Mesenchymal stem cell (in vitro differentiated cells and primary cell): ENCODE measurements around the gene VPREB1.
"Not testable (repeated sequence)": the region's sequence is repeated elsewhere in the genome, so short reads cannot be mapped to it uniquely, and the experiment has no call there.

ENCODE experiments used
- DNase-seq: peaks from one replicate; pipeline ENCODE4 v3.0.0-alpha.2; 2013
- H2AFZ ChIP-seq: one replicate; pipeline ENCODE4 v1.6.1; 2013; ENCODE audit warnings: low read depth, mild to moderate bottlenecking, control low read depth, inconsistent platforms, low read length, moderate library complexity
- H2AK5ac ChIP-seq: 2 replicates; pipeline ENCODE4 v1.6.1; 2013; ENCODE audit warnings: low read length, moderate library complexity, mild to moderate bottlenecking, inconsistent platforms; ENCODE audit not compliant: severe bottlenecking
- H2BK120ac ChIP-seq: one replicate; pipeline ENCODE4 v1.6.1; 2013; ENCODE audit warnings: low read depth, mild to moderate bottlenecking, inconsistent platforms, low read length, moderate library complexity
- H2BK12ac ChIP-seq, 2 experiments: one replicate each; pipeline ENCODE4 v1.6.1; 2013; ENCODE audit warnings: inconsistent platforms in 2 of 2, low read length in 2 of 2, mild to moderate bottlenecking in 2 of 2, moderate library complexity in 2 of 2, control low read depth in 1 of 2
- H2BK15ac ChIP-seq: one replicate; pipeline ENCODE4 v1.6.1; 2013; ENCODE audit warnings: mild to moderate bottlenecking, low read depth, inconsistent platforms; ENCODE audit not compliant: poor library complexity, severe bottlenecking
- H2BK5ac ChIP-seq: 2 replicates; pipeline ENCODE4 v1.6.1; 2013; ENCODE audit warnings: low read depth, mild to moderate bottlenecking, low read length, control low read depth, inconsistent platforms; ENCODE audit not compliant: poor library complexity, severe bottlenecking
- H3K14ac ChIP-seq, 2 experiments: one replicate each; pipeline ENCODE4 v1.6.1; 2013; ENCODE audit warnings: inconsistent platforms in 2 of 2, low read length in 2 of 2, control low read depth in 1 of 2, mild to moderate bottlenecking in 1 of 2, moderate library complexity in 1 of 2
- H3K18ac ChIP-seq, 2 experiments: one replicate each; pipeline ENCODE4 v1.6.1; 2013; ENCODE audit warnings: inconsistent platforms in 2 of 2, low read length in 2 of 2, control low read depth in 1 of 2, low read depth in 1 of 2, mild to moderate bottlenecking in 1 of 2
- H3K23ac ChIP-seq, 2 experiments: one replicate each; pipeline ENCODE4 v1.6.1; 2013; ENCODE audit warnings: inconsistent platforms in 2 of 2, low read length in 2 of 2, mild to moderate bottlenecking in 2 of 2, moderate library complexity in 2 of 2, control low read depth in 1 of 2
- H3K27ac ChIP-seq: 2 replicates; pipeline ENCODE4 v1.5.1; 2013; ENCODE audit warnings: mild to moderate bottlenecking, moderate library complexity, low read length, control low read depth, inconsistent platforms; ENCODE audit not compliant: poor library complexity, severe bottlenecking
- H3K27me3 ChIP-seq, 2 experiments: 2 replicates each; pipeline versions ENCODE4 v1.6.1 to v1.7.0; 2013; ENCODE audit warnings: low read length in 2 of 2, mild to moderate bottlenecking in 2 of 2, moderate library complexity in 2 of 2, control low read depth in 1 of 2, inconsistent platforms in 1 of 2; ENCODE audit not compliant: control insufficient read depth in 1 of 2, insufficient read depth in 1 of 2
- H3K36me3 ChIP-seq, 2 experiments: 2 replicates each; pipeline versions ENCODE4 v1.6.1 to v1.7.0; 2013; ENCODE audit warnings: low read length in 2 of 2, control low read depth in 1 of 2, inconsistent platforms in 1 of 2, low read depth in 1 of 2, mild to moderate bottlenecking in 1 of 2; ENCODE audit not compliant: insufficient read depth in 2 of 2, control insufficient read depth in 1 of 2
- H3K4ac ChIP-seq, 2 experiments: one replicate each; pipeline ENCODE4 v1.6.1; 2013; ENCODE audit warnings: inconsistent platforms in 2 of 2, low read length in 2 of 2, mild to moderate bottlenecking in 2 of 2, moderate library complexity in 2 of 2, control low read depth in 1 of 2, low read depth in 1 of 2
- H3K4me1 ChIP-seq: 2 replicates; pipeline ENCODE4 v1.6.1; 2013; ENCODE audit warnings: low read depth, low read length, control low read depth; ENCODE audit not compliant: control insufficient read depth, insufficient read depth
- H3K4me2 ChIP-seq: 2 replicates; pipeline ENCODE4 v1.6.1; 2013; ENCODE audit warnings: low read length, mild to moderate bottlenecking, inconsistent platforms; ENCODE audit not compliant: poor library complexity, severe bottlenecking
- H3K4me3 ChIP-seq, 2 experiments: 2 replicates each; pipeline versions ENCODE4 v1.5.1 to v1.7.0; 2013; ENCODE audit warnings: low read length in 2 of 2, mild to moderate bottlenecking in 2 of 2, control low read depth in 1 of 2, low read depth in 1 of 2; ENCODE audit not compliant: insufficient read depth in 1 of 2
- H3K79me1 ChIP-seq: replicated peaks from 2 replicates; pipeline ENCODE4 v1.6.1; 2013; ENCODE audit warnings: mild to moderate bottlenecking, control low read depth, low read length, inconsistent platforms; ENCODE audit not compliant: poor library complexity, severe bottlenecking
- H3K9ac ChIP-seq: 2 replicates; pipeline ENCODE4 v1.7.0; 2013; ENCODE audit warnings: mild to moderate bottlenecking, low read length, moderate library complexity
- H3K9me3 ChIP-seq: 2 replicates; pipeline ENCODE4 v1.7.0; 2013; ENCODE audit warnings: mild to moderate bottlenecking, low read length; ENCODE audit not compliant: control insufficient read depth
- H4K8ac ChIP-seq: one replicate; pipeline ENCODE4 v1.6.1; 2013; ENCODE audit warnings: inconsistent platforms, mild to moderate bottlenecking, low read length, moderate library complexity
- H4K91ac ChIP-seq: one replicate; pipeline ENCODE4 v1.6.1; 2013; ENCODE audit warnings: mild to moderate bottlenecking, low read length, inconsistent platforms
- WGBS: methylation state at CpG from one replicate; pipeline ENCODE4 v1.1.7; 2013; ENCODE audit warnings: mixed read lengths; 5-methylcytosine and 5-hydroxymethylcytosine counted together

The VPREB1 gene

GRCh38 chr22:22216450-22216959 is 28.1 kb upstream of the VPREB1 start:
- no peak for DNase-seq
- no peak overlapping the region for H4K91ac ChIP-seq
- no peak overlapping the region for H3K9ac ChIP-seq
- no peak overlapping the region for H3K4me2 ChIP-seq
- H3K27ac ChIP-seq: no peak overlapping the region
- no peak overlapping the region for H2BK5ac ChIP-seq
- peaks cover 36 to 41% of the 10 kb centered on the region in 2 experiments for H3K27me3 ChIP-seq
- H2BK15ac ChIP-seq: no peak overlapping the region
- no peaks in the 10 kb centered on the region for H3K9me3 ChIP-seq
- H3K4ac ChIP-seq: no peak overlapping the region
- H2AK5ac ChIP-seq: no peak overlapping the region
- no peak overlapping the region for H3K14ac ChIP-seq
- H3K23ac ChIP-seq: no peak overlapping the region
- H3K18ac ChIP-seq: no peak overlapping the region
- no peak overlapping the region for H2BK12ac ChIP-seq
- H2AFZ ChIP-seq: no peak overlapping the region
- WGBS: 63% methylated on average over 3 of the region's 4 CpGs
- H3K36me3 ChIP-seq: no peaks in the 10 kb centered on the region
- no peak overlapping the region for H2BK120ac ChIP-seq
- H4K8ac ChIP-seq: no peak overlapping the region
- no peak overlapping the region for H3K4me3 ChIP-seq
- H3K4me1 ChIP-seq: no peaks in the 10 kb centered on the region
- H3K79me1 ChIP-seq: no peaks in the 10 kb centered on the region

DNA sequence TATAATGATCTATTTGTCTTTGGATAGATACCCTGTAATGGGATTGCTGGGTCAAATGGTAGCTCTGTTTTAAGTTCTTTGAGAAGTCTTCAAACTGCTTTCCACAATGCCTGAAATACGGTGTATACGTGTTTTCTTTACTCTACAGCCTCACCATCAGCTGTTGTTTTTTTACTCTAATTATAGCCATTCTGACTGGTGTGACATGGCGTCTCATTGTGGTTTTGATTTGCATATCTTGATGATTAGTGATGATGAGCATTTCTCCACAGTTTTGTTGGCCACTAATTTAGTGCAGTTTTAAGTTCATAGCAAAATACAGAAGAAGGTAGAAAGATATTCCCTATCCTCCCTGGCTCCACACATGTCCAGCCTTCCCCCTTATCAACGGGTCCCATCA is 26.3 kb upstream of the VPREB1 start:
- H3K14ac ChIP-seq: no peak overlapping the region
- H3K4ac ChIP-seq: no peak overlapping the region
- no peaks in the 10 kb centered on the region for H3K36me3 ChIP-seq
- no peak overlapping the region for H2BK5ac ChIP-seq
- no peak overlapping the region for H2BK12ac ChIP-seq
- H3K23ac ChIP-seq: no peak overlapping the region
- no peak overlapping the region for H2BK120ac ChIP-seq
- peaks cover 33% of the 10 kb centered on the region in 2 experiments for H3K27me3 ChIP-seq
- H3K4me1 ChIP-seq: no peaks in the 10 kb centered on the region
- no peak for DNase-seq
- no peaks in the 10 kb centered on the region for H3K9me3 ChIP-seq
- no peak overlapping the region for H3K4me2 ChIP-seq
- H4K8ac ChIP-seq: no peak overlapping the region
- H2BK15ac ChIP-seq: no peak overlapping the region
- H3K4me3 ChIP-seq: no peak overlapping the region
- no peaks in the 10 kb centered on the region for H3K79me1 ChIP-seq
- H4K91ac ChIP-seq: no peak overlapping the region
- no peak overlapping the region for H3K9ac ChIP-seq
- no peak overlapping the region for H2AFZ ChIP-seq
- H2AK5ac ChIP-seq: no peak overlapping the region
- 72% methylated on average over 3 of the region's 4 CpGs for WGBS
- no peak overlapping the region for H3K27ac ChIP-seq
- H3K18ac ChIP-seq: no peak overlapping the region

DNA sequence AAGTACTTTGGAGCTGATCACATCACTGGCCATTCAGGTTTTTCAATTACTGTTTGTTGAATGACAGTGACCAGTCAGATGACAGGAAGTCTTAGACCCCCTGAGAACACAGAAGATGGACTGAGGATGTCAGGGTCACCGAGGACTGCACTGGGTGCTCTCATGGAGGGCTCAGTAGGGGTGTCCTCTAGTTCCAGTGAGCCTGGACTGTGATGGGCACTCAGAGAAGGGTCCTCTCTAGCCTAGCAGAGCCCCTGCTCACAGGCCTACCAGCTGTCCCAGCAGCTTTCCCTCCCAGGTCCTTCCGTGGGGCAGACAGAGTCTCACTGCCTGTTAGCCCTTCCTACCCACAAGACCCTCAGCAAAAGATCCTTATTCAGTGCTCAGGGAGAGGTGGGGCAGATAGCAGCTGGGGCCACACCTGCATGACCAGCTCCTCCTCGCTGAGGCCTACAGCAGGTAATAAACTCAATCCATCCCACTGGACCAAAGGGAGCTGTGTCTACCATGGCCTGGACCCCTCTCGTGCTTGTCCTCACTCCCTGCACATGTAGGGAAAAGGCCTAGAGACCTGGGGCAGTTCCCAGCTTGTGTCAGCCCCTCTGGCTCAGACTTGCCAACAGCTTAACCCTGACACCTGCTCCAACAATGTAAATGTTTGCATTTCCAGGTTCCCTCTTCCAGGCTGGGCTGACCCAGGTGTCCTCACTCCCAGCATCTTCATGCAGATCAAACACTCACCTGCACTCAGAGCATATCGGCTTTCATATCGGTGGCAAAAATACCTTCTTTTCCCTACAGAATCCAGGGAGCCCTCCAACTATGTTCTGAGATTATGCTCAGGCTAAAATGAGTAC is 25.2 kb upstream of the VPREB1 start:
- H3K27me3 ChIP-seq: peaks cover 27 to 28% of the 10 kb centered on the region in 2 experiments
- 62% methylated on average over 6 of the region's 6 CpGs for WGBS
- H4K8ac ChIP-seq: no peak overlapping the region
- no peak overlapping the region for H2BK5ac ChIP-seq
- H2BK120ac ChIP-seq: no peak overlapping the region
- no peak overlapping the region for H3K9ac ChIP-seq
- H3K27ac ChIP-seq: no peak overlapping the region
- H3K4me2 ChIP-seq: no peak overlapping the region
- no peak overlapping the region for H2AK5ac ChIP-seq
- H3K23ac ChIP-seq: peak overlapping the region in 1 of 2 experiments; percentile 29
- no peaks in the 10 kb centered on the region for H3K79me1 ChIP-seq
- no peaks in the 10 kb centered on the region for H3K4me1 ChIP-seq
- H2BK15ac ChIP-seq: no peak overlapping the region
- DNase-seq: no peak
- H3K9me3 ChIP-seq: no peaks in the 10 kb centered on the region
- no peak overlapping the region for H3K4me3 ChIP-seq
- H3K14ac ChIP-seq: no peak overlapping the region
- H2AFZ ChIP-seq: no peak overlapping the region
- no peak overlapping the region for H3K18ac ChIP-seq
- H4K91ac ChIP-seq: no peak overlapping the region
- H3K36me3 ChIP-seq: no peaks in the 10 kb centered on the region
- H3K4ac ChIP-seq: no peak overlapping the region
- H2BK12ac ChIP-seq: no peak overlapping the region

DNA sequence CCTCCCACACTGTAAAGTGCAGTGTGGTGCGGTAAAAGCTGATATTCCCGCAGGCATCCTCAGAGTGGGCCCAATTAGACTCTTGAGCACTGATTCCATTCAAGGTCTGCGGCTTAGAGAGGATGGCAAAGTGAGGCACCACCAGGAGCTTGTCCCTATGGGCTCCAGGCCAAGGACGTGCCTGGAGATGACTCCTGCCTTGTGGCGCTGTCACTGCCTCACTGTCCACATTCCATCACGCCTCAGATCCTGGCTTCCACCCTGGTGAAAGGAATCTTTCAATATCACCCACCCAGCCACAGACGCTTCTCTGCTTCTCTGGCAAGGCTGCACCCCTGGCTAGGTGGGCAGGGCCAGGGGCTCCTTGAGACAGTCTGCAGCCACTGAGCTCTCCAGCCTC is 23.5 kb upstream of the VPREB1 start:
- not testable (repeated sequence) for H3K4me2 ChIP-seq, H3K4me1 ChIP-seq, H3K4me3 ChIP-seq, H3K27ac ChIP-seq, H3K14ac ChIP-seq, H2BK12ac ChIP-seq, H3K4ac ChIP-seq, H2AFZ ChIP-seq, H3K23ac ChIP-seq, H3K18ac ChIP-seq, H2BK5ac ChIP-seq, DNase-seq, H3K79me1 ChIP-seq, H4K91ac ChIP-seq, H2BK120ac ChIP-seq, H3K9ac ChIP-seq, H4K8ac ChIP-seq, H3K9me3 ChIP-seq, H3K36me3 ChIP-seq, H2AK5ac ChIP-seq, H2BK15ac ChIP-seq
- WGBS: no CpG with 5 or more reads among the region's 7 CpGs
- peaks cover 19 to 20% of the 10 kb centered on the region in 2 experiments for H3K27me3 ChIP-seq
